Keratinocyte (primary cell): ENCODE results near the gene FGD2.

Experiments used
- EZH2 ChIP-seq: IDR thresholded peaks from one replicate; pipeline ENCODE4 v1.6.1; 2012; ENCODE audit warnings: inconsistent platforms, mild to moderate bottlenecking, low read length, moderate library complexity
- TF ChIP-seq, protein P1 (sequence below), 3 experiments: IDR thresholded peaks in 1 of 3; conservative IDR thresholded peaks in 1 of 3; optimal IDR thresholded peaks in 1 of 3; 2 replicates in 2 of 3; 3 replicates in 1 of 3; pipeline versions ENCODE3 to v1.5.1; 2011; ENCODE audit warnings: low read length in 3 of 3, mild to moderate bottlenecking in 3 of 3, moderate library complexity in 2 of 3, control low read depth in 1 of 3, inconsistent platforms in 1 of 3; ENCODE audit not compliant: insufficient read depth in 2 of 3; ENCODE audit errors: extremely low read depth in 1 of 3

DNA sequence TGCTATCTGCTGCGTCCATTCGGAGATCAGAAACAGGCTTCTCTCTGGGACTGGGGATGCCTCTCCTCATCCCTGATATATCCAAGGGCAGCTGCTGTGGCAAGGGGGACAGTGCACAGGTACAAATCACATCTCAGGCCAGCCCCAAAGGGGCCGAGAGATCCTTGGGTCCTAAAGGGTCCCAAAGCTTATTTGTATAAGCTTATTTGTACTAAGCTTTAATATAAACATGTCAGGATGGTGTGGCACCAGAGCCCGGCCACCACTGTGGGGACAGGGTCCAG is 45.3 kb downstream of the FGD2 start:
- TF ChIP-seq, protein P1, sequence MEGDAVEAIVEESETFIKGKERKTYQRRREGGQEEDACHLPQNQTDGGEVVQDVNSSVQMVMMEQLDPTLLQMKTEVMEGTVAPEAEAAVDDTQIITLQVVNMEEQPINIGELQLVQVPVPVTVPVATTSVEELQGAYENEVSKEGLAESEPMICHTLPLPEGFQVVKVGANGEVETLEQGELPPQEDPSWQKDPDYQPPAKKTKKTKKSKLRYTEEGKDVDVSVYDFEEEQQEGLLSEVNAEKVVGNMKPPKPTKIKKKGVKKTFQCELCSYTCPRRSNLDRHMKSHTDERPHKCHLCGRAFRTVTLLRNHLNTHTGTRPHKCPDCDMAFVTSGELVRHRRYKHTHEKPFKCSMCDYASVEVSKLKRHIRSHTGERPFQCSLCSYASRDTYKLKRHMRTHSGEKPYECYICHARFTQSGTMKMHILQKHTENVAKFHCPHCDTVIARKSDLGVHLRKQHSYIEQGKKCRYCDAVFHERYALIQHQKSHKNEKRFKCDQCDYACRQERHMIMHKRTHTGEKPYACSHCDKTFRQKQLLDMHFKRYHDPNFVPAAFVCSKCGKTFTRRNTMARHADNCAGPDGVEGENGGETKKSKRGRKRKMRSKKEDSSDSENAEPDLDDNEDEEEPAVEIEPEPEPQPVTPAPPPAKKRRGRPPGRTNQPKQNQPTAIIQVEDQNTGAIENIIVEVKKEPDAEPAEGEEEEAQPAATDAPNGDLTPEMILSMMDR (optimal IDR thresholded peaks at IDR 0.05 in 1 of 3, IDR thresholded peaks at IDR 0.05 in 1 of 3, conservative IDR thresholded peaks at IDR 0.05 in 1 of 3; ENCODE audit: extremely low read depth in 1 of 3, insufficient read depth in 2 of 3, low read length in 3 of 3) = no peak
- TF ChIP-seq EZH2 = no peak
